ENCODE measurements around the gene LGALS12. TPM values are rescaled to one million over a fixed set of nuclear protein-coding genes. Genes with fewer than 3 reads are reported as not detected.

The LGALS12 gene
- polyA plus RNA-seq, 3 donors: 6.8 to 16.3 (median 13.5) TPM

DNA sequence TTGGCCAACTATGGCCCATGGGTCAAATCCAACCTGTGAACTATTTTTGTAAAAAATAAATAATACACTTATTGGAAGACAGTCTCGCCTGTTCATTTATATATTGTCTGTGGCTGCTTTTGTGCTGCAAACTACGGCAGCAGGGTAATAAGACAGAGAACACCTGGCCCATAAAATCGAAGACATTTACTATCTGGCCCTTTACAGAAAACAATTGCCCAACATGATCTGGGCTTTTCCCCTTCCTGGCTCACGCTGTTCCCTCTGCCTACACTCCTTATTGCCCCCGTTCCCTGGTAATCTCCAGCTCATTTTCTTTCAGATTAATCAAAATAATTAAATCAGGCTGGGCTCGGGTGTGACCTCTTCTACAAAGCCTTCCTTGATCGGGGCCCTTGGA lies 51.7 kb downstream of the LGALS12 start:
- H3K27ac Mint-ChIP-seq: no peak overlapping the region

DNA sequence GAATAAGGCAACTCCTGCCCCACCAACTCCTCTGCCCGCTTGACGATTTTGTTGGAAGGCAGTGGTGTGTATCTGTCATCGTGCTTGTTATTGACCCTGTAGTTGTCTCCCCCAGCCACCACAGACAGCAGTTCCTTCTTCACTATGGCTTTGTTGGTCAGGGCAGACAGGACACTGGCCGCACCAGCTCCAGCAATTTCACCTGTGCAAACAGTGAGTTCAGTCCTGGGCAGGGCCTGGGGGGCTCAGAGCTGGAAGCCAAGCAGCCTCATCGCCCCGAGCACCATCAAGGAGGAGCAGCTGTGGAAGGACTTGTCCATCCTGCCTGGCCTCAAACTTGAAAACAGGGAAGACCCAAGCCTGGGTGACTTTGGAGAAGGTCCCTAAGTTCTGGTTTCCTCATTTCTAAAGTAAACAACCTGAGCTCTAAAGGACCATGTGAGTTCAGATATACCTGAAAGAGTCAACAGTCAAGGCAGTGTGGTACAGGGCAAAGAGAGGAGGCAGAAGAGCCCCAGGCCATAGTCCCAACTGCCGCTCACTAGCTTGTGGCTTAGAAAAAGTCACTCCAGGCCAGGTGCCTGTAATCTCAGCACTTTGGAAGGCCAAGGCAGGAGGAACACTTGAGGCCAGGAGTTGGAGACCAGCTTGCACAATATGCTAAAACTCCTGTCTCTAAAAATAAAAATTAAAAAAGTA lies 52.7 kb downstream of the LGALS12 start:
- 95% methylated on average over 6 of the region's 7 CpGs for WGBS (ENCODE audit: insufficient coverage)
- H3K36me3 Mint-ChIP-seq: no peaks in the 10 kb centered on the region
- no peak overlapping the region for H3K9ac ChIP-seq (ENCODE audit: insufficient read depth, low read length, poor library complexity, severe bottlenecking)

More for the DNA sequence above, 51.7 kb downstream of the LGALS12 start:
- 72% methylated on average over 3 of the region's 7 CpGs for WGBS (ENCODE audit: insufficient coverage)
- Histone ChIP-seq H3K27ac (ENCODE audit: low read depth in 1 of 2, low read length in 2 of 2) (no peak overlapping the region), H3K27me3 (ENCODE audit: control insufficient read depth in 2 of 2, insufficient read depth in 2 of 2, low read length in 2 of 2) (no peaks in the 10 kb centered on the region), H3K4me2 (replicated peaks; ENCODE audit: extremely low read depth, low read length, poor library complexity, severe bottlenecking) (no peak overlapping the region), H3K4me3 (replicated peaks in 1 of 3; ENCODE audit: low read depth in 2 of 3, low read length in 3 of 3) (no peak overlapping the region), H4K20me1 (ENCODE audit: insufficient read depth, low read length) (no peaks in the 10 kb centered on the region), H3K9ac (ENCODE audit: insufficient read depth, low read length, poor library complexity, severe bottlenecking) (no peak overlapping the region), H3K79me2 (ENCODE audit: insufficient read depth, low read length) (no peaks in the 10 kb centered on the region), H3K9me3 (replicated peaks in 1 of 2; ENCODE audit: control insufficient read depth in 1 of 2, insufficient read depth in 1 of 2, low read length in 2 of 2) (no peaks in the 10 kb centered on the region), H2AFZ (ENCODE audit: insufficient read depth, low read depth, low read length, poor library complexity, severe bottlenecking) (no peak overlapping the region), H3K36me3 (replicated peaks in 1 of 2; ENCODE audit: control insufficient read depth in 1 of 2, insufficient read depth in 2 of 2, low read length in 2 of 2) (no peaks in the 10 kb centered on the region), H3K4me1 (ENCODE audit: control insufficient read depth in 1 of 2, insufficient read depth in 2 of 2, low read length in 2 of 2) (peaks cover 15 to 17% of the 10 kb centered on the region in 2 donors)
- H3K9me3 Mint-ChIP-seq: no peaks in the 10 kb centered on the region
- peaks cover 0 to 5% (median 4%) of the 10 kb centered on the region in 3 donors for H3K27me3 Mint-ChIP-seq (ENCODE audit: low read depth in 3 of 3)
- no peak for DNase-seq
- H3K36me3 Mint-ChIP-seq: no peaks in the 10 kb centered on the region
- H3K4me1 Mint-ChIP-seq: peaks cover 26% of the 10 kb centered on the region
- intact Hi-C loops (cut with micrococcal nuclease): no loop called here
- TF ChIP-seq, protein P1, sequence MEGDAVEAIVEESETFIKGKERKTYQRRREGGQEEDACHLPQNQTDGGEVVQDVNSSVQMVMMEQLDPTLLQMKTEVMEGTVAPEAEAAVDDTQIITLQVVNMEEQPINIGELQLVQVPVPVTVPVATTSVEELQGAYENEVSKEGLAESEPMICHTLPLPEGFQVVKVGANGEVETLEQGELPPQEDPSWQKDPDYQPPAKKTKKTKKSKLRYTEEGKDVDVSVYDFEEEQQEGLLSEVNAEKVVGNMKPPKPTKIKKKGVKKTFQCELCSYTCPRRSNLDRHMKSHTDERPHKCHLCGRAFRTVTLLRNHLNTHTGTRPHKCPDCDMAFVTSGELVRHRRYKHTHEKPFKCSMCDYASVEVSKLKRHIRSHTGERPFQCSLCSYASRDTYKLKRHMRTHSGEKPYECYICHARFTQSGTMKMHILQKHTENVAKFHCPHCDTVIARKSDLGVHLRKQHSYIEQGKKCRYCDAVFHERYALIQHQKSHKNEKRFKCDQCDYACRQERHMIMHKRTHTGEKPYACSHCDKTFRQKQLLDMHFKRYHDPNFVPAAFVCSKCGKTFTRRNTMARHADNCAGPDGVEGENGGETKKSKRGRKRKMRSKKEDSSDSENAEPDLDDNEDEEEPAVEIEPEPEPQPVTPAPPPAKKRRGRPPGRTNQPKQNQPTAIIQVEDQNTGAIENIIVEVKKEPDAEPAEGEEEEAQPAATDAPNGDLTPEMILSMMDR (IDR thresholded peaks at IDR 0.05): no peak
- H3K4me3 Mint-ChIP-seq: no peak overlapping the region

More for the DNA sequence above, 52.7 kb downstream of the LGALS12 start:
- intact Hi-C loops (cut with micrococcal nuclease): no loop called here
- no peak overlapping the region for H3K4me3 ChIP-seq (replicated peaks in 1 of 3; ENCODE audit: low read depth in 2 of 3, low read length in 3 of 3)
- no peaks in the 10 kb centered on the region for H3K9me3 Mint-ChIP-seq
- H3K4me2 ChIP-seq (replicated peaks; ENCODE audit: extremely low read depth, low read length, poor library complexity, severe bottlenecking): no peak overlapping the region
- no peak overlapping the region for H3K27ac ChIP-seq (ENCODE audit: low read depth in 1 of 2, low read length in 2 of 2)
- no peak overlapping the region for H3K27ac Mint-ChIP-seq
- no peak overlapping the region for H2AFZ ChIP-seq (ENCODE audit: insufficient read depth, low read depth, low read length, poor library complexity, severe bottlenecking)
- H3K4me3 Mint-ChIP-seq: no peak overlapping the region
- no peak for DNase-seq
- TF ChIP-seq, protein P1 (IDR thresholded peaks at IDR 0.05): no peak
- H3K4me1 Mint-ChIP-seq: peaks cover 20% of the 10 kb centered on the region
- H4K20me1 ChIP-seq (ENCODE audit: insufficient read depth, low read length): no peaks in the 10 kb centered on the region
- no peaks in the 10 kb centered on the region for H3K27me3 ChIP-seq (ENCODE audit: control insufficient read depth in 2 of 2, insufficient read depth in 2 of 2, low read length in 2 of 2)
- H3K79me2 ChIP-seq (ENCODE audit: insufficient read depth, low read length): no peaks in the 10 kb centered on the region
- no peaks in the 10 kb centered on the region for H3K9me3 ChIP-seq (replicated peaks in 1 of 2; ENCODE audit: control insufficient read depth in 1 of 2, insufficient read depth in 1 of 2, low read length in 2 of 2)
- peaks cover 11 to 14% of the 10 kb centered on the region in 2 donors for H3K4me1 ChIP-seq (ENCODE audit: control insufficient read depth in 1 of 2, insufficient read depth in 2 of 2, low read length in 2 of 2)
- no peaks in the 10 kb centered on the region for H3K36me3 ChIP-seq (replicated peaks in 1 of 2; ENCODE audit: control insufficient read depth in 1 of 2, insufficient read depth in 2 of 2, low read length in 2 of 2)
- peaks cover 0 to 5% (median 1%) of the 10 kb centered on the region in 3 donors for H3K27me3 Mint-ChIP-seq (ENCODE audit: low read depth in 3 of 3)

Data from CD14-positive monocyte (primary cell).